ENCODE data around the gene COL5A2. TPM values are rescaled to one million over a fixed set of nuclear protein-coding genes. Genes with fewer than 3 reads are reported as not detected.

The COL5A2 gene
- total RNA-seq, 6 experiments from 2014 or later: 5.7 to 17.6 (median 8.6) TPM

DNA sequence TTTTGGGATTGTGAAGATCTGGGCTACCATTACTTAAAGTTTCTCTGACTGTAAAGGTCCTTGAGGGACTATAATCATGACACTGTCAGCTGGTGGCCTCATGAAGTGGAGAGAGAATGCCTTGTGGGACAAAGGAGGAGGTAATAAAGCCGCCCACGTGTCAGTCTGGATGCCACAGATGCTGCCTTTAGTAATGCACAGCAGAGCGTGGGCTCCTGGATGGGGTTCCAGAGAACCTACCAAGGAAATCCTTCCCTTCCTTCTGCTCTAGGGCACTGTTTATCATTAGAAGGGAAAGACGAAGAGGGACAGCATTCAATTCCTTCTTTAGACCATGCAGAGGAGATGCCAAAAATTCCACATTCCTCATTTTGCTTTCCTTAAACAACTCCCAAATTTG is 63.5 kb downstream of the COL5A2 start:
- Histone ChIP-seq H3K36me3 (no peaks in the 10 kb centered on the region), H3K27me3 (no peaks in the 10 kb centered on the region), H3K27ac (no peak overlapping the region), H3K9me3 (no peaks in the 10 kb centered on the region), H3K4me1 (peaks cover 0 to 6% (median 1%) of the 10 kb centered on the region in 4 donors), H3K4me3 (no peak overlapping the region)
- DNase-seq (no peak), ATAC-seq (no peak)
- intact Hi-C loops (cut with DNase I): no loop called here
- no peak for TF ChIP-seq POLR2A (IDR thresholded peaks at IDR 0.05)
- TF ChIP-seq, protein P1, sequence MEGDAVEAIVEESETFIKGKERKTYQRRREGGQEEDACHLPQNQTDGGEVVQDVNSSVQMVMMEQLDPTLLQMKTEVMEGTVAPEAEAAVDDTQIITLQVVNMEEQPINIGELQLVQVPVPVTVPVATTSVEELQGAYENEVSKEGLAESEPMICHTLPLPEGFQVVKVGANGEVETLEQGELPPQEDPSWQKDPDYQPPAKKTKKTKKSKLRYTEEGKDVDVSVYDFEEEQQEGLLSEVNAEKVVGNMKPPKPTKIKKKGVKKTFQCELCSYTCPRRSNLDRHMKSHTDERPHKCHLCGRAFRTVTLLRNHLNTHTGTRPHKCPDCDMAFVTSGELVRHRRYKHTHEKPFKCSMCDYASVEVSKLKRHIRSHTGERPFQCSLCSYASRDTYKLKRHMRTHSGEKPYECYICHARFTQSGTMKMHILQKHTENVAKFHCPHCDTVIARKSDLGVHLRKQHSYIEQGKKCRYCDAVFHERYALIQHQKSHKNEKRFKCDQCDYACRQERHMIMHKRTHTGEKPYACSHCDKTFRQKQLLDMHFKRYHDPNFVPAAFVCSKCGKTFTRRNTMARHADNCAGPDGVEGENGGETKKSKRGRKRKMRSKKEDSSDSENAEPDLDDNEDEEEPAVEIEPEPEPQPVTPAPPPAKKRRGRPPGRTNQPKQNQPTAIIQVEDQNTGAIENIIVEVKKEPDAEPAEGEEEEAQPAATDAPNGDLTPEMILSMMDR (IDR thresholded peaks at IDR 0.05): no peak
- 29% methylated on average over 1 of the region's 4 CpGs for WGBS (ENCODE audit: insufficient coverage, low coverage, low lambda C conversion rate, missing lambda C conversion rate)

DNA sequence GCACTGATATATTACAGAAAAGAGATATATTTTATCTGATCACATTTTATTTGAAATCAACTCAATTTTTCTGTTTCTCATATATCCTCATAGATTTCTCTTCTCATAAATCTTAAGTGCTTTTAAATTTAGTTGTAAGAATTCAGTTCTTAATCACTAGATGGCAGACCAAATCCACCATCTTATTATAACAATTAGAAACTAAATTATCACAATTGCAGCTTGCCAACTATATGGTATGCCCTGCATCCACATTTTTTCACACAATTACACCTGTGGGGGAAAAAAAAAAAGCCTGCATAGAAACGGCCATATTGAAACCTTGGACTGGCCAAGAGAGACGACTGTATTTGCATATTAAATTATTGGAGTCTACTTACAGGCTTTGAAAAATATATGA is 64.4 kb downstream of the COL5A2 start:
- ATAC-seq (no peak), DNase-seq (no peak)
- Histone ChIP-seq H3K36me3 (no peaks in the 10 kb centered on the region), H3K4me1 (peaks cover 0 to 15% (median 6%) of the 10 kb centered on the region in 4 donors), H3K9me3 (no peaks in the 10 kb centered on the region), H3K27ac (no peak overlapping the region), H3K27me3 (no peaks in the 10 kb centered on the region), H3K4me3 (no peak overlapping the region)
- intact Hi-C loops (cut with DNase I): no loop called here
- TF ChIP-seq POLR2A (IDR thresholded peaks at IDR 0.05): no peak
- TF ChIP-seq, protein P1 (IDR thresholded peaks at IDR 0.05): peak in 3 of 4 donors; percentile 11 to 32 (median 13)
- 21% methylated on average over 2 of the region's 2 CpGs for WGBS (ENCODE audit: insufficient coverage, low coverage, low lambda C conversion rate, missing lambda C conversion rate)

DNA sequence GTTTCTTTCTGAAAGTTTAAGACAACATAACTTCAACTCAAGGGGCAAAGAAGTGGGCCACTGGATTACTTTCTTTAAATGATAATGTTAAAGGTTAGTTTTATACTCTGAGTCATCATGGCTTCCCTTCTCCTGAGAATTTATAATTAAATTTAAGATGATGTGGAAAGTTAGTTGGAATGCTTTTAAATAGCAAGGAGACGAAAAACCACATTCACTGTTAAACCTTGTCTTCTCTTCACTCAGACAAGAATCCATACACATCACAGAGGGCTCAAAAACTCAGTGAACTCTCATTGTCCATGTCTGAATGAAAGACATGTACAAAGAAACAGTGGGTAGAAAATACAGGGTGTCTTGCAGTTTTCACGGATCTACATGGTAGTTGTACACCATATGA is 65.6 kb downstream of the COL5A2 start:
- Histone ChIP-seq H3K27ac (no peak overlapping the region), H3K4me3 (no peak overlapping the region), H3K4me1 (peaks cover 0 to 20% (median 6%) of the 10 kb centered on the region in 4 donors), H3K36me3 (no peaks in the 10 kb centered on the region), H3K9me3 (no peaks in the 10 kb centered on the region), H3K27me3 (no peaks in the 10 kb centered on the region)
- intact Hi-C loops (cut with DNase I): no loop called here
- no peak for DNase-seq
- no peak for ATAC-seq
- TF ChIP-seq, protein P1 (IDR thresholded peaks at IDR 0.05): no peak
- no peak for TF ChIP-seq POLR2A (IDR thresholded peaks at IDR 0.05)
- 78% methylated on average over 2 of the region's 2 CpGs for WGBS (ENCODE audit: insufficient coverage, low coverage, low lambda C conversion rate, missing lambda C conversion rate)

DNA sequence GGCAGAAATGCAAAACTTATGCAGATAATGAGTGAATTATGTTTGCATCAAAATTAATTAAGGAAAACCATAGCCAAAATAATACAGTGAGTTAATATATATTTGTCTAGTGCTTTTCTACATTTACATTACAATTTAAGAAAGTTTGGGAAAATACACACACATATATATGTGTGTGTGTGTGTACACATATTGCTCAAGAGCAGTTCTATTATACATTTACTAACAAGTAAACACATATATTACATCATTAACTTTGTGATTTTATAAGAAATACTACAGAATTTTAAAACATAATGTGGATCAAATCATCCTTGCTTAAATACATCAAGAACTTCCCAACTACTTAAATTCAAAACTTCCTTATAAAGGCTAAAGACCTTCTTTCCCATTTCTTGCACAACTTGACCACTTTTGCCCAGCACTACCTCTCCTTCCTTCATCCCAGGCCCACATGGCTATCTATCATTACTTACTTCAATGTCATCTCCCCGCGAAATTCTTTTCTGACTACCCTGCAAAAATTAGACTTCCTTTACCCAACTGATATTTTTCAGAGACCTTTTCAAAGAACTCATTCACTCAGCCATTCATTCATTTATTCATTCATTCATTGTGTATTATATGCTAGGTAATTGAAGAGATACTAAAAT is 68.4 kb downstream of the COL5A2 start:
- DNase-seq: no peak
- peaks cover 0 to 20% (median 6%) of the 10 kb centered on the region in 4 donors for H3K4me1 ChIP-seq
- H3K27me3 ChIP-seq: no peaks in the 10 kb centered on the region
- TF ChIP-seq, protein P1 (IDR thresholded peaks at IDR 0.05): no peak
- TF ChIP-seq POLR2A (IDR thresholded peaks at IDR 0.05): no peak
- 53% methylated on average over 2 of the region's 2 CpGs for whole genome bisulfite sequencing (ENCODE audit: insufficient coverage, low coverage, low lambda C conversion rate, missing lambda C conversion rate)
- no peaks in the 10 kb centered on the region for H3K36me3 ChIP-seq
- no peak overlapping the region for H3K27ac ChIP-seq
- ATAC-seq: peak in 3 of 4 donors; percentile 54 to 72 (median 66)
- H3K4me3 ChIP-seq: no peak overlapping the region
- no peaks in the 10 kb centered on the region for H3K9me3 ChIP-seq
- intact Hi-C loops (cut with DNase I): no loop called here

All from right lobe of liver (tissue), 6 donors.